ENCODE data around the gene PDC. TPM values are rescaled to one million over a fixed set of nuclear protein-coding genes. Genes with fewer than 3 reads are reported as not detected.

The PDC gene
- total and polyA plus RNA-seq, 9 of the 15 experiments (the other 6 are each of a cell fraction or from before 2014, with no cell fraction given), result not detected

DNA sequence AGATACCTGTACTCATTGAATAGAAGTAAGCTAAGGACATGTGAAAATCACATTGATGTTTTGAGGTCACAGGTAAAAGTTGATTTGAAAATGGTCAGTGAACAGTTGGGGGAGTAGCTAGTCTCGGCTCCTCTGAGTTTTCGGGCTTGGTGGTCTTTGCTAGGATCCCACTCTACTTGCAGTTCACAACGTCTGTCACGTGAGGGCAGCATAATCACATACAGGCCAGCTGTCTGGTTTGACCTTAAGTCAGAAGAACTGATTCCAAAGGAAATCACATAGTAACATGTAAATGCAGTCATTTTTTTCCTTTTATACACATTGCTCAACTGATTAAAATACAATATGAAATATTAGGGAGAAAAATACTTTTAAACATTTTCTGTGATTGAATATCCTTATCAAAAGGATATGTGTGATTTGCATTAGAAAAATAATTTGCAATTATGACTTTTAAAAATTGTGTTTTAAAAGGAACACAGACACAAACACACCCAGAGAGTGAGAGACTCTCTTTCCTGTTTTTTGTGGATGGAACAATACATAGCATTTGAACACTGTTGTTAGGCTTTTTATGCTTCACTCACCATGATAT, 21.8 kb upstream of the PDC start:
- peak; percentile 77 for FAIRE-seq
- TF ChIP-seq SMC3 (conservative IDR thresholded peaks at IDR 0.05; ENCODE audit: insufficient read depth, low read depth, low read length) (peak; percentile 87), STAT5B (CRISPR knock-in tag; IDR thresholded peaks at IDR 0.05) (no peak), DEAF1 (CRISPR knock-in tag; IDR thresholded peaks at IDR 0.05) (peak; percentile 74), REST (IDR thresholded peaks at IDR 0.05; ENCODE audit: borderline replicate concordance) (peak; percentile 58; the same call in 1 of the 2 replicates), REST (CRISPR knock-in tag; IDR thresholded peaks at IDR 0.05; ENCODE audit: low read depth) (no peak), ZNF780A (CRISPR knock-in tag; IDR thresholded peaks at IDR 0.05) (no peak)
- TF ChIP-seq, protein P1, sequence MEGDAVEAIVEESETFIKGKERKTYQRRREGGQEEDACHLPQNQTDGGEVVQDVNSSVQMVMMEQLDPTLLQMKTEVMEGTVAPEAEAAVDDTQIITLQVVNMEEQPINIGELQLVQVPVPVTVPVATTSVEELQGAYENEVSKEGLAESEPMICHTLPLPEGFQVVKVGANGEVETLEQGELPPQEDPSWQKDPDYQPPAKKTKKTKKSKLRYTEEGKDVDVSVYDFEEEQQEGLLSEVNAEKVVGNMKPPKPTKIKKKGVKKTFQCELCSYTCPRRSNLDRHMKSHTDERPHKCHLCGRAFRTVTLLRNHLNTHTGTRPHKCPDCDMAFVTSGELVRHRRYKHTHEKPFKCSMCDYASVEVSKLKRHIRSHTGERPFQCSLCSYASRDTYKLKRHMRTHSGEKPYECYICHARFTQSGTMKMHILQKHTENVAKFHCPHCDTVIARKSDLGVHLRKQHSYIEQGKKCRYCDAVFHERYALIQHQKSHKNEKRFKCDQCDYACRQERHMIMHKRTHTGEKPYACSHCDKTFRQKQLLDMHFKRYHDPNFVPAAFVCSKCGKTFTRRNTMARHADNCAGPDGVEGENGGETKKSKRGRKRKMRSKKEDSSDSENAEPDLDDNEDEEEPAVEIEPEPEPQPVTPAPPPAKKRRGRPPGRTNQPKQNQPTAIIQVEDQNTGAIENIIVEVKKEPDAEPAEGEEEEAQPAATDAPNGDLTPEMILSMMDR (IDR thresholded peaks at IDR 0.05 in 2 of 3, conservative IDR thresholded peaks at IDR 0.05 in 1 of 3; ENCODE audit: insufficient read depth in 2 of 3, low read depth in 1 of 3, low read length in 3 of 3), result peak; percentile 69 to 85 (median 72)

More for the DNA sequence above, 21.8 kb upstream of the PDC start:
- no peaks in the 10 kb centered on the region for H3K4me1 ChIP-seq (replicated peaks in 1 of 2; ENCODE audit: control insufficient read depth in 2 of 2, insufficient read depth in 2 of 2, low read length in 2 of 2)
- H3K9ac ChIP-seq (ENCODE audit: insufficient read depth in 1 of 2, low read depth in 2 of 2, low read length in 2 of 2), result no peak overlapping the region
- H2AFZ ChIP-seq (ENCODE audit: low read depth, low read length), result no peak overlapping the region
- H3K27ac ChIP-seq (ENCODE audit: extremely low read depth, low read depth, low read length), result no peak overlapping the region
- no peaks in the 10 kb centered on the region for H3K27me3 ChIP-seq (ENCODE audit: control insufficient read depth in 2 of 2, insufficient read depth in 2 of 2, low read length in 2 of 2)
- H3K9me1 ChIP-seq (ENCODE audit: control insufficient read depth, insufficient read depth, low read length), result no peaks in the 10 kb centered on the region
- H3K4me2 ChIP-seq (ENCODE audit: insufficient read depth, low read length), result no peak overlapping the region
- H4K20me1 ChIP-seq (replicated peaks; ENCODE audit: control insufficient read depth, insufficient read depth, low read length), result no peaks in the 10 kb centered on the region
- ChIA-PET POLR2A (interaction anchor here (0.6 kb wide), 1 partner anchor 17 kb away, joined by 3 read pairs; no protein-coding TSS in a partner anchor), CTCF (ENCODE audit: low intra/inter-chr PET ratio) (interaction anchor here (0.8 kb wide), 1 partner anchor 502 kb away, joined by 5 read pairs; no protein-coding TSS in a partner anchor)
- in situ Hi-C loops (cut with MboI), result loop anchor here (10.0 kb wide), 1 partner anchor 502 kb away; no protein-coding TSS in a partner anchor
- ATAC-seq (peak; percentile 90), DNase-seq (ENCODE audit: extremely low read depth in 1 of 4, low spot score in 3 of 4) (peak; percentile 56 to 67 (median 62))
- H3K4me3 ChIP-seq, result no peak overlapping the region
- intact Hi-C loops (cut with micrococcal nuclease), result loop anchor here (1.0 kb wide), 1 partner anchor 504 kb away; no protein-coding TSS in a partner anchor
- 2% methylated on average over 4 of the region's 4 CpGs for WGBS (ENCODE audit: insufficient coverage, low coverage, missing lambda C conversion rate)
- no TSS peak for BruUV-seq (replicated peaks)
- no peaks in the 10 kb centered on the region for H3K79me2 ChIP-seq (ENCODE audit: control insufficient read depth, insufficient read depth, low read length)
- no peaks in the 10 kb centered on the region for H3K9me3 ChIP-seq (replicated peaks; ENCODE audit: control insufficient read depth, insufficient read depth, low read depth, low read length)
- H3K36me3 ChIP-seq (ENCODE audit: control insufficient read depth, insufficient read depth, low read length), result no peaks in the 10 kb centered on the region
